ENCODE data around the gene CTF1. TPM values are rescaled to one million over a fixed set of nuclear protein-coding genes. Genes with fewer than 3 reads are reported as not detected.

CTF1 gene
- total RNA-seq, 4 donors from 2014 or later = 0.80 to 3.0 (median 2.5) TPM; not detected in 1

GRCh38 chr16:30892670-30893416 is 3.6 kb upstream of the CTF1 start:
- 56 to 58% methylated on average over 20 of the region's 20 CpGs for WGBS, 2 donors
- TF ChIP-seq, protein P1, sequence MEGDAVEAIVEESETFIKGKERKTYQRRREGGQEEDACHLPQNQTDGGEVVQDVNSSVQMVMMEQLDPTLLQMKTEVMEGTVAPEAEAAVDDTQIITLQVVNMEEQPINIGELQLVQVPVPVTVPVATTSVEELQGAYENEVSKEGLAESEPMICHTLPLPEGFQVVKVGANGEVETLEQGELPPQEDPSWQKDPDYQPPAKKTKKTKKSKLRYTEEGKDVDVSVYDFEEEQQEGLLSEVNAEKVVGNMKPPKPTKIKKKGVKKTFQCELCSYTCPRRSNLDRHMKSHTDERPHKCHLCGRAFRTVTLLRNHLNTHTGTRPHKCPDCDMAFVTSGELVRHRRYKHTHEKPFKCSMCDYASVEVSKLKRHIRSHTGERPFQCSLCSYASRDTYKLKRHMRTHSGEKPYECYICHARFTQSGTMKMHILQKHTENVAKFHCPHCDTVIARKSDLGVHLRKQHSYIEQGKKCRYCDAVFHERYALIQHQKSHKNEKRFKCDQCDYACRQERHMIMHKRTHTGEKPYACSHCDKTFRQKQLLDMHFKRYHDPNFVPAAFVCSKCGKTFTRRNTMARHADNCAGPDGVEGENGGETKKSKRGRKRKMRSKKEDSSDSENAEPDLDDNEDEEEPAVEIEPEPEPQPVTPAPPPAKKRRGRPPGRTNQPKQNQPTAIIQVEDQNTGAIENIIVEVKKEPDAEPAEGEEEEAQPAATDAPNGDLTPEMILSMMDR (IDR thresholded peaks at IDR 0.05) = no peak
- no peak for TF ChIP-seq POLR2A (IDR thresholded peaks at IDR 0.05)
- H3K4me3 ChIP-seq (ENCODE audit: low read depth, poor library complexity, severe bottlenecking) = no peak overlapping the region
- no peak for DNase-seq (ENCODE audit: low spot score in 2 of 2)
- intact Hi-C loops (cut with DNase I; ENCODE audit: low total_unique reads) = no loop called here

DNA sequence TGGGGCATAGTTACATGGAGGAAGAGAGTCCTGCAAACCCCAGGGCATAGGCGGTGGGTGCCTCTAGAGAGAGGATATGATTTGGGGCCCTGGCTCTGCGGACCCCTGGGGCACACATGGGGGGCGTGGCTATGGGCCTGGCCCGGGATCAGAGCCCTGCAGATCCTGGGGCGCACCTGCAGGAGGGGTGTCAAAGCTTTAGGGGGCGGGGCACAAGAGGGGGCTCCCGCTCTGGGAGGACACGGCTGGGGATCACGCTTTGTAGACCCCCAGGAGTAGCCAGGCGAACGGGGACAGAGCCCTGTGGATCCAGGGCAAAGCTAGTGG is 3.0 kb upstream of the CTF1 start:
- intact Hi-C loops (cut with DNase I; ENCODE audit: low total_unique reads) = no loop called here
- 0 to 1% methylated on average over 11 of the region's 11 CpGs for WGBS, 2 donors

DNA sequence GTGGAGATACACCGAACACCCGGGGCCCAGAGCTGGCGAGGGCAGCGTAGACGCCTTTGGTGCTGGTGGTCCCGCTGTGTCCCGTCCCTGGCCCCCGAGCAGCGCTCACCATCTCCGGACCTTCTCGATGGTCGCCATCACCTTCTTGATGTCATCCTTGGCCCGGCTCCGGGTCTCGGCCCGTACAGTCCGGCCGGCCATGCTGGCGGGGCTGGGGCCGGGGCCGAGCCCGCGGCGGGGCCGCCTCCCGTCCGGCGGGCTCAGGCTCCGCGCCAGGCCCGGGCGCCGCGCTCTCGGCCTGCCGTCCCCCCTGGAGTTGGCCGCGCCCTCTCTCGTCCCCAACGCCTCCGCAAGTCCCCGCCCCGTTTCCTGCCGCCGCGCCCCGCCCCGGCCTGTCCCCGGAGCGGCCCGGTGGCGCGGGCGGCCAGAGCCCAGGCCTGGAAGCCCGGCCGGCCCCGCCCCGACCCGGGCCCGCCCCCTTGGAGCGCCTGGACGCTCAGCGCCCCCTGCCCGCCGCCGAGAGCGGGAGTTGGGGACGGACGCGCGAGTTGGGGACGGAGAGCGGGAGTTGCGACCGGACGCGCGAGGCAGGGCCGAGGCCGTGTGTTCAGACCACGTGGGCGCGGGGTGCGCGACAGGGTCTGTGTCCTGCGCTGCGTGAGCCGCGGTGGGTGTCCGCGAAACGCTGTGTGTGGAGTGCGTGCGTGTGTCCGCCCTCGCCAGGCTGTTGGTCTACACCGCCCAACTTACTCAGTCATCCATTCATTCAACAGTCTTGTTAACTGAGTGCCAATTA is 2.5 kb upstream of the CTF1 start, which contains the start of gene BCL7C:
BCL7C (minus strand) TSS at position 334 of the 796 bp plus-strand sequence; CDS start at position 201, 133 bp downstream.
- H3K4me3 ChIP-seq (ENCODE audit: low read depth, poor library complexity, severe bottlenecking) = peak within 1 kb of the TSS; percentile 55
- DNase-seq (ENCODE audit: low spot score in 2 of 2) = peak; percentile 87 to 97
- intact Hi-C loops (cut with DNase I; ENCODE audit: low total_unique reads) = no loop called here
- TF ChIP-seq, protein P1 (IDR thresholded peaks at IDR 0.05) = peak in 1 of 3 donors; percentile 52
- no peak for TF ChIP-seq POLR2A (IDR thresholded peaks at IDR 0.05)
- WGBS, 2 donors = 1 to 3% methylated on average over 29 to 54 of the region's 97 CpGs

More for the DNA sequence above, 3.0 kb upstream of the CTF1 start:
- peak overlapping the region; percentile 55 for H3K4me3 ChIP-seq (ENCODE audit: low read depth, poor library complexity, severe bottlenecking)
- TF ChIP-seq, protein P1 (IDR thresholded peaks at IDR 0.05) = no peak
- TF ChIP-seq POLR2A (IDR thresholded peaks at IDR 0.05) = no peak
- DNase-seq (ENCODE audit: low spot score in 2 of 2) = no peak

DNA sequence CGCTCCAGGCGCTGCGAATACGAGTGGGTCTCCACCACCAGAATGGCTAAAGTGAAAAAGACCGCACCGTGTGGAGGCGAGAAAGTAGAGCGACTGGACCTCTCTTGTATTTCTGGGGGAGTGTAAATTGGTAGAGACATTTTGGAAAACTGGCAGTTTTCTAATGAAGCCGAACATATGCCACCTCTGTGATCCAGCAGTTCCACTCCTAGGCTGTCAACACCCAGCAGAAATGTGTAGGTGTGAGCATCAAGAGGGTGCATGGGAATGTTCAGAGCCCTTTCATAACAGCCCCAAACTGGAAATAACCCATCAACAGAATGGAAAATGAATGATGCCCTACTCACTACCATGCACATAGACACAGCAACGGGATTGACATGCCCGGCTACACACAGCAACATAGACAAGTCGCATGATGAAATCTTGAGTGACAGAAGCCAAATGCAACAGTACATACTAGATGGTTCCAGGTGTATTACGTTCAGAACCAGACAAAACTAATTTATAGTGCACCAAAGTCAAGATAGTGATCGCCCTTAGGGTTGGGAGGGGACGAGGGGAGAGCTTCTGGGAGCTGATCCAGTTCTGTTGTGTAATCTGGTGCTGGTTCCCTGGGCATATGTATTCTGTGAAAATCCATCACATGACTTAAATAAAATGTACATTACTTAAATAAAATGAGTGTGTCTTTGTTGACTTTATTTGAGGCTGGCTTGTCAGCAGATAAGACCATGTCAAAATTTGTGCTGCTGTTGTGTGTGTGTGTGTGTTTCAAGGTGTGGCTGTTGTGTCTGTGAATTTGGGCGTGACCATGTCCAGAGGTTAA is 1.7 kb upstream of the CTF1 start:
- TF ChIP-seq POLR2A (IDR thresholded peaks at IDR 0.05) = no peak
- TF ChIP-seq, protein P1 (IDR thresholded peaks at IDR 0.05) = no peak
- intact Hi-C loops (cut with DNase I; ENCODE audit: low total_unique reads) = no loop called here

DNA sequence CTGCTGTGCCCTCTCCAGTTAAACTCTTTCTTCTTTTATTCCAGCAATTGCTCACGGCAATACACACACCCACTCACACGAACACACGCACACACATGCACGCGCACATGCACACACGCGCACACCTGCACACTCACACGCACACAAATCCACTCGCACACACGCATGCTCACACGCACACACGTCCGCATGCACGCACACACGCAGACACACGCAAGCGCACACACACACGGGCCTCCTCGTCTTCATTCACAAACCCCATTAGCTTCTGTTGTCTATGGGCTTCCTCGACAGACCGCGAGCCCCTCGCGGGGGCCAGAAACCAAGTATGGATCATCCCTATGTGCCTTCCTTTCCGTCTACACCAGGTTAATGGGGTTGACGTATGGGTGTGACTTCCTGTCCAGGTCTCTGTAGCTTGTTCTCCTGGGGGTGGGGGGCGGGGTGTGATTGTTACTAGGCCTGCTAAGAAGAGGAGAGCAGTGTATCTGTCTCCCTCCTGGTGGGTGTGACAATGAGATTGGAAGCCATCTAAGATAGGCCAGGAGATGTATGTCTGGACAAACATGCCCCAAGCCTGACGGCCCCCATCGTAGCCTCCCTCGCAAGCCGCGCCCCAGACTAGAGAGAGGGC is 670 bp upstream of the CTF1 start:
- no peak overlapping the region for H3K4me3 ChIP-seq (ENCODE audit: low read depth, poor library complexity, severe bottlenecking)
- intact Hi-C loops (cut with DNase I; ENCODE audit: low total_unique reads) = no loop called here
- TF ChIP-seq, protein P1 (IDR thresholded peaks at IDR 0.05) = peak in 1 of 3 donors; percentile 40
- no peak for TF ChIP-seq POLR2A (IDR thresholded peaks at IDR 0.05)
- DNase-seq (ENCODE audit: low spot score in 2 of 2) = no peak
- WGBS, 2 donors = 46 to 52% methylated on average over 29 to 32 of the region's 32 CpGs

More for the DNA sequence above, 1.7 kb upstream of the CTF1 start:
- DNase-seq (ENCODE audit: low spot score in 2 of 2) = peak in 1 of 2 donors; percentile 59
- WGBS, 2 donors = 24 to 26% methylated on average over 16 of the region's 16 CpGs
- H3K4me3 ChIP-seq (ENCODE audit: low read depth, poor library complexity, severe bottlenecking) = no peak overlapping the region

All from lower leg skin (tissue), 4 donors.